CD4-positive, alpha-beta T cell treated with Interleukin-4 for 1 hour (primary cell): Measurements from ENCODE around the gene USP17L26.
"Not testable (repeated sequence)": the region's sequence is repeated elsewhere in the genome, so short reads cannot be mapped to it uniquely, and the experiment has no call there.

Experiments
- DNase-seq, 2 donors: peaks; one replicate each; pipeline ENCODE4 v3.0.0-alpha.2; 2020 to 2022

The USP17L26 gene

GRCh38 chr4:9334358-9334757 lies at the start of gene USP17L26:
Gene USP17L26, plus strand, starts transcription at chr4:9334658. Its CDS starts 0 bp downstream, at chr4:9334658.
- not testable (repeated sequence) for DNase-seq

- DNase-seq, result not testable (repeated sequence)
Measured at GRCh38 chr4:9324191-9324590, 10.3 kb upstream of the USP17L26 start.

GRCh38 chr4:9324865-9325264 lies 9.6 kb upstream of the USP17L26 start, which contains the start of gene USP17L24:
Gene USP17L24, plus strand, starts transcription at chr4:9325165. Its CDS starts 0 bp downstream, at chr4:9325165.
- not testable (repeated sequence) for DNase-seq

- DNase-seq, result not testable (repeated sequence)
Measured at GRCh38 chr4:9329611-9330010, 4.8 kb upstream of the USP17L26 start, which contains the start of gene USP17L25. Gene USP17L25, plus strand, starts transcription at chr4:9329911. Its CDS starts 0 bp downstream, at chr4:9329911.

- not testable (repeated sequence) for DNase-seq
Measured at GRCh38 chr4:9339103-9339502, 4.6 kb downstream of the USP17L26 start, which contains the start of gene USP17L5. Gene USP17L5, plus strand, starts transcription at chr4:9339403. Its CDS starts 0 bp downstream, at chr4:9339403.

- not testable (repeated sequence) for DNase-seq
Measured at GRCh38 chr4:9343848-9344247, 9.4 kb downstream of the USP17L26 start, which contains the start of gene USP17L27. Gene USP17L27, plus strand, starts transcription at chr4:9344148. Its CDS starts 0 bp downstream, at chr4:9344148.

- not testable (repeated sequence) for DNase-seq
Measured at GRCh38 chr4:9348593-9348992, 14.1 kb downstream of the USP17L26 start, which contains the start of gene USP17L28. Gene USP17L28, plus strand, starts transcription at chr4:9348893. Its CDS starts 0 bp downstream, at chr4:9348893.

GRCh38 chr4:9350866-9351265 lies 16.4 kb downstream of the USP17L26 start:
- peak in 1 of 2 donors; percentile 21 for DNase-seq

- not testable (repeated sequence) for DNase-seq
Measured at GRCh38 chr4:9353338-9353737, 18.9 kb downstream of the USP17L26 start, which contains the start of gene USP17L29. Gene USP17L29, plus strand, starts transcription at chr4:9353638. Its CDS starts 0 bp downstream, at chr4:9353638.

GRCh38 chr4:9362829-9363228 lies 28.4 kb downstream of the USP17L26 start, which contains the start of gene USP17L30:
Gene USP17L30, plus strand, starts transcription at chr4:9363129. Its CDS starts 0 bp downstream, at chr4:9363129.
- DNase-seq, result not testable (repeated sequence)

- not testable (repeated sequence) for DNase-seq
Measured at GRCh38 chr4:9379881-9380280, 45.4 kb downstream of the USP17L26 start.

- DNase-seq, result peak; percentile 62 to 67
Measured at GRCh38 chr4:9381012-9381534, 46.6 kb downstream of the USP17L26 start.

- no peak for DNase-seq
Measured at GRCh38 chr4:9384126-9384525, 49.7 kb downstream of the USP17L26 start.
